K562 (cell line): ENCODE results near the gene NELFE. TPM values are rescaled to one million over a fixed set of nuclear protein-coding genes. Genes with fewer than 3 reads are reported as not detected.

Source experiments
- ATAC-seq: fragments of 200-7000 bp; cut with Tn5 transposase; 3 replicates; pipeline ENCODE4 v1.9.1; 2020; ENCODE audit warnings: moderate library complexity
- BruUV-seq: library from RNA; stranded (reverse); fragments of 400-500 nt; replicated peaks from 2 replicates; lab custom pipeline; 2021; lab: Mats Ljungman, UMichigan
- CTCF ChIA-PET: fragments of 300-600 bp; formaldehyde crosslinking; extraction: SDS; loops from one replicate; lab custom pipeline; 2021; ENCODE audit warnings: low intra/inter-chr PET ratio; lab: Yijun Ruan, JAX
- POLR2A ChIA-PET: fragments of 300-600, 350-650 bp; sonication (Branson Sonifier 250); formaldehyde crosslinking; extraction: SDS; loops from one replicate; lab custom pipeline; 2021; ENCODE audit warnings: antibody characterized with exemption, inconsistent platforms; lab: Yijun Ruan, JAX
- DNase-seq, 4 experiments: peaks; one replicate each; pipeline versions ENCODE4 v3.0.0 to v3.0.0-alpha.2; 2011 to 2018; ENCODE audit warnings: low spot score in 3 of 4, mixed read lengths in 3 of 4; ENCODE audit errors: extremely low read depth in 1 of 4
- FAIRE-seq: peaks from 2 replicates; lab custom pipeline; 2011; peaks lifted over from hg19 to GRCh38; lab: Jason Lieb, UNC
- H2AFZ ChIP-seq: 2 replicates; pipeline ENCODE4 v1.6.0; 2011; ENCODE audit warnings: low read depth, low read length, control low read depth, inconsistent platforms
- H3K27ac ChIP-seq: fragments of 200-600 bp; 3 replicates; pipeline ENCODE4 v1.8.0; 2011; ENCODE audit warnings: low read depth, mild to moderate bottlenecking, control low read depth, inconsistent platforms, low read length, moderate library complexity, mixed read lengths; ENCODE audit errors: extremely low read depth
- H3K27me3 ChIP-seq, 2 experiments: fragments of 300-600 bp in 1 of 2; 2 replicates in 1 of 2; 3 replicates in 1 of 2; pipeline versions ENCODE4 v1.6.0 to v1.8.0; 2011; ENCODE audit warnings: inconsistent platforms in 2 of 2, low read length in 2 of 2, mild to moderate bottlenecking in 1 of 2, mixed read lengths in 1 of 2, moderate library complexity in 1 of 2; ENCODE audit not compliant: control insufficient read depth in 2 of 2, insufficient read depth in 2 of 2
- H3K36me3 ChIP-seq: fragments of 300-600 bp; 3 replicates; pipeline ENCODE4 v1.8.0; 2011; ENCODE audit warnings: mild to moderate bottlenecking, low read length, inconsistent platforms; ENCODE audit not compliant: control insufficient read depth, insufficient read depth
- H3K4me1 ChIP-seq, 2 experiments: fragments of 200-600 bp in 1 of 2; replicated peaks in 1 of 2; 2 replicates in 1 of 2; 3 replicates in 1 of 2; pipeline versions ENCODE4 v1.5.1 to v1.8.0; 2011; ENCODE audit warnings: inconsistent platforms in 2 of 2, low read length in 2 of 2, mild to moderate bottlenecking in 1 of 2, mixed read lengths in 1 of 2, moderate library complexity in 1 of 2; ENCODE audit not compliant: control insufficient read depth in 2 of 2, insufficient read depth in 2 of 2
- H3K4me2 ChIP-seq: 2 replicates; pipeline ENCODE4 v1.6.1; 2011; ENCODE audit warnings: low read length, control low read depth, inconsistent platforms, mixed read lengths; ENCODE audit not compliant: insufficient read depth
- H3K4me3 ChIP-seq: fragments of 200-600 bp; sonication (generic), shearing (Covaris generic); 2 replicates; pipeline ENCODE4 v1.5.1; 2016; ENCODE audit warnings: control low read depth, inconsistent platforms
- H3K79me2 ChIP-seq: fragments of 200-600 bp; 3 replicates; pipeline ENCODE4 v1.8.0; 2011; ENCODE audit warnings: low read length, inconsistent platforms; ENCODE audit not compliant: control insufficient read depth, insufficient read depth
- H3K9ac ChIP-seq, 2 experiments: 2 replicates each; pipeline versions ENCODE4 v1.6.0 to v1.6.1; 2011; ENCODE audit warnings: low read depth in 2 of 2, low read length in 2 of 2, control low read depth in 1 of 2, inconsistent platforms in 1 of 2, mild to moderate bottlenecking in 1 of 2, mixed read lengths in 1 of 2; ENCODE audit not compliant: insufficient read depth in 1 of 2
- H3K9me1 ChIP-seq: one replicate; pipeline ENCODE4 v1.6.0; 2011; ENCODE audit warnings: inconsistent platforms, mild to moderate bottlenecking, low read length, moderate library complexity; ENCODE audit not compliant: control insufficient read depth, insufficient read depth
- H3K9me3 ChIP-seq: replicated peaks from 2 replicates; pipeline ENCODE4 v1.5.1; 2011; ENCODE audit warnings: low read depth, low read length, inconsistent platforms; ENCODE audit not compliant: control insufficient read depth, insufficient read depth
- H4K20me1 ChIP-seq: replicated peaks from 2 replicates; pipeline ENCODE4 v1.6.1; 2011; ENCODE audit warnings: low read length, inconsistent platforms, mixed read lengths; ENCODE audit not compliant: control insufficient read depth, insufficient read depth
- CSDE1 ChIP-seq, 2 experiments: fragments of 450-650 bp; IDR thresholded peaks; 2 replicates each; pipeline ENCODE4 v1.6.1; 2016; ENCODE audit warnings: mild to moderate bottlenecking in 1 of 2
- TOE1 ChIP-seq, 2 experiments: fragments of 450-650 bp in 1 of 2; sonication (generic) in 1 of 2; formaldehyde crosslinking in 1 of 2; IDR thresholded peaks; 2 replicates each; pipeline versions ENCODE4 v1.7.1 to v1.8.0; 2016 to 2022; ENCODE audit warnings: borderline replicate concordance in 2 of 2, mild to moderate bottlenecking in 2 of 2, antibody characterized with exemption in 1 of 2, inconsistent platforms in 1 of 2, low read depth in 1 of 2, missing genetic modification reagents in 1 of 2, moderate library complexity in 1 of 2
- ZBTB7A ChIP-seq: IDR thresholded peaks from 2 replicates; pipeline ENCODE4 v1.6.1; 2011; ENCODE audit warnings: low read depth, mild to moderate bottlenecking, low read length, moderate library complexity, borderline replicate concordance; ENCODE audit not compliant: control insufficient read depth
- ZNF282 ChIP-seq: sonication (generic); formaldehyde crosslinking; IDR thresholded peaks from 2 replicates; pipeline ENCODE4 v1.8.1; 2023; ENCODE audit warnings: missing genetic modification reagents
- ZNF507 ChIP-seq: conservative IDR thresholded peaks from 2 replicates; pipeline ENCODE4 v1.6.1; 2017; ENCODE audit warnings: missing genetic modification characterization, missing compliant biosample characterization
- ZNF830 ChIP-seq: fragments of 250-450 bp; sonication (Bioruptor Pico); IDR thresholded peaks from 2 replicates; pipeline ENCODE4 v1.5.0; 2021; ENCODE audit warnings: mild to moderate bottlenecking
- WGBS: fragments of 100-300 bp; shearing (Covaris generic); methylation state at CpG from one replicate; pipeline ENCODE4 v1.1.6; 2016; ENCODE audit warnings: low coverage, mixed read lengths; ENCODE audit not compliant: insufficient coverage; ENCODE audit errors: missing lambda C conversion rate; 5-methylcytosine and 5-hydroxymethylcytosine counted together
- in situ Hi-C: fragments of 300-500 bp; cut with MboI; formaldehyde crosslinking; loops from 4 replicates; pipeline ENCODE4 v1.15.0; 2018; ENCODE audit warnings: inconsistent platforms, mixed read lengths
- intact Hi-C: fragments of 100-400 bp; cut with micrococcal nuclease; formaldehyde crosslinking; loops from 2 replicates; pipeline ENCODE4 v1.14.2; 2022
- polyA plus RNA-seq, 8 experiments: library from polyadenylated mRNA; depleted of rRNA in 4 of 8; stranded (reverse) in 5 of 8; unstranded in 3 of 8; fragments of >200 nt; fragmentation: Nextera tagmentation in 2 of 8; fragmentation: Illumina TruSeq in 1 of 8; extraction: Ambion mirVana in 2 of 8; extraction: Trizol in 1 of 8; gene quantifications; 2 replicates each; pipeline versions ENCODE4 v1.2.1 to v1.2.3, GENCODE V29; 2011 to 2014; ENCODE audit warnings: inconsistent platforms in 1 of 8, missing spikeins in 1 of 8
- total RNA-seq, 7 experiments: library from RNA; depleted of rRNA in 6 of 7; stranded (reverse); fragments of >200 nt in 6 of 7; fragmentation: Illumina TruSeq in 2 of 7; extraction: Trizol in 2 of 7; gene quantifications; 2 replicates each; pipeline versions ENCODE4 v1.2.1 to v1.2.3, GENCODE V29; 2011 to 2021; ENCODE audit warnings: low replicate concordance in 1 of 7
- TF ChIP-seq, protein P1 (sequence below): sonication (generic); formaldehyde crosslinking; IDR thresholded peaks from 2 replicates; pipeline ENCODE4 v1.9.0; 2022; ENCODE audit warnings: mild to moderate bottlenecking, missing genetic modification reagents
- TF ChIP-seq, protein P2 (sequence below): fragments of 450-650 bp; formaldehyde crosslinking; IDR thresholded peaks from 2 replicates; pipeline ENCODE4 v1.4.0; 2022; ENCODE audit warnings: missing genetic modification characterization
- TF ChIP-seq, protein P3 (sequence below): sonication (generic); formaldehyde crosslinking; IDR thresholded peaks from 2 replicates; pipeline ENCODE4 v1.8.0; 2022; ENCODE audit warnings: mild to moderate bottlenecking, missing genetic modification reagents
- TF ChIP-seq, protein P4 (sequence below): fragments of 450-650 bp; IDR thresholded peaks from one replicate; pipeline ENCODE4 v1.6.1; 2018; ENCODE audit warnings: mild to moderate bottlenecking, moderate library complexity; ENCODE audit not compliant: partially characterized antibody
- TF ChIP-seq, protein P5 (sequence below): sonication (generic); formaldehyde crosslinking; IDR thresholded peaks from 2 replicates; pipeline ENCODE4 v1.9.0; 2022; ENCODE audit warnings: mild to moderate bottlenecking, missing genetic modification reagents

The NELFE gene
- total and polyA plus RNA-seq, 9 of the 15 experiments (the other 6 are each of a cell fraction or from before 2014, with no cell fraction given), result 15.2 to 157 (median 91.5) TPM

DNA sequence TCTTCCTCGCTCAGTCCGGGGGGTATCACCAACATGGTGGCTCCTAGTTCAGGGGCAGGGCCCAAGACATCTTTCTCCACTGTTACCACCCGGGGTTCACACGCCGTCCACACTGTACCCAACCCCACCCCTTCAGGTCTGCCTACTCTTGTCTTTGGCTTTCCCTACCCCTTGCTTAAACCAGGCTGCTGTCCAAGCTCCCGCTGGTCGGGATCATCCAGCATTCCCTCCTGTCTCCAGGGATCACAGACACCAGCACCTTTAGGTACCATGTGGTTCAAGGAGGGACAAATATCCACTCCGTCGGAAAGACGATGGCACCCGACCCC is 395 bp downstream of the NELFE start (continued):
- TF ChIP-seq, protein P1, sequence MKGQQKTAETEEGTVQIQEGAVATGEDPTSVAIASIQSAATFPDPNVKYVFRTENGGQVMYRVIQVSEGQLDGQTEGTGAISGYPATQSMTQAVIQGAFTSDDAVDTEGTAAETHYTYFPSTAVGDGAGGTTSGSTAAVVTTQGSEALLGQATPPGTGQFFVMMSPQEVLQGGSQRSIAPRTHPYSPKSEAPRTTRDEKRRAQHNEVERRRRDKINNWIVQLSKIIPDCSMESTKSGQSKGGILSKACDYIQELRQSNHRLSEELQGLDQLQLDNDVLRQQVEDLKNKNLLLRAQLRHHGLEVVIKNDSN (CRISPR knock-in tag), result peak; percentile 27
- TF ChIP-seq, protein P2, sequence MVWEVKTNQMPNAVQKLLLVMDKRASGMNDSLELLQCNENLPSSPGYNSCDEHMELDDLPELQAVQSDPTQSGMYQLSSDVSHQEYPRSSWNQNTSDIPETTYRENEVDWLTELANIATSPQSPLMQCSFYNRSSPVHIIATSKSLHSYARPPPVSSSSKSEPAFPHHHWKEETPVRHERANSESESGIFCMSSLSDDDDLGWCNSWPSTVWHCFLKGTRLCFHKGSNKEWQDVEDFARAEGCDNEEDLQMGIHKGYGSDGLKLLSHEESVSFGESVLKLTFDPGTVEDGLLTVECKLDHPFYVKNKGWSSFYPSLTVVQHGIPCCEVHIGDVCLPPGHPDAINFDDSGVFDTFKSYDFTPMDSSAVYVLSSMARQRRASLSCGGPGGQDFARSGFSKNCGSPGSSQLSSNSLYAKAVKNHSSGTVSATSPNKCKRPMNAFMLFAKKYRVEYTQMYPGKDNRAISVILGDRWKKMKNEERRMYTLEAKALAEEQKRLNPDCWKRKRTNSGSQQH, result no peak
- TF ChIP-seq ZNF507 (tag) (no peak), ZNF830 (CRISPR knock-in tag) (no peak), ZNF282 (CRISPR knock-in tag) (no peak)

DNA sequence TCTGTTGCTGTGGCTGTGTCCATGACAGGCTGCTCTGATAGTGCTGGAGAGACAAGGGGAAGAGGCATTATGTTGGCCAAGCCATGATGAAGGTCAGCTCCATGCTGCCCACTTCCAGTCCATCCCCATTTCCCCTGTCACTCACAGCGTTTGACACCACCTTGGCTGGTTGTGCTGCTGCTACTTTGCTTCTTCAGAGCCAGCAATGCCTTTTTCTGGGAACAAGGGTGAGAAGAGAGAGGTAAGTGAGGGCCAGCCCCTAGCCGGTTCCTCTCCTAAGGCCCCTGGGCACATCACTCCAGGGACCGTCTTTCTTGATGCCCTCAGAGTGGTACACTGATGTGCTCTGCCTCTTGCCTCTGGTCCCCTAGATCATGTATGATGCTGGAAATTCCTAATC is 2.0 kb downstream of the NELFE start:
- H3K9ac ChIP-seq, result peak overlapping the region in 1 of 2 experiments; percentile 8; a peak in 1 of 4 replicates
- ATAC-seq, result no peak
- 91% methylated on average over 3 of the region's 3 CpGs for WGBS
- no peak for DNase-seq
- H3K4me3 ChIP-seq, result no peak overlapping the region
- peaks cover 40% of the 10 kb centered on the region for H3K79me2 ChIP-seq
- H3K27ac ChIP-seq, result no peak overlapping the region
- no peak for FAIRE-seq
- H3K4me1 ChIP-seq, result peaks cover 4 to 17% of the 10 kb centered on the region in 2 experiments; a peak in 4 of 5 replicates
- in situ Hi-C loops (loop anchor here (10.0 kb wide), 1 partner anchor 88 kb away; no protein-coding TSS in a partner anchor), intact Hi-C loops (loop anchor here (5.0 kb wide), 1 partner anchor 39 kb away; no protein-coding TSS in a partner anchor)
- CTCF ChIA-PET, result no interaction called here
- H3K9me3 ChIP-seq, result no peaks in the 10 kb centered on the region
- peaks cover 74% of the 10 kb centered on the region for H3K36me3 ChIP-seq
- no peaks in the 10 kb centered on the region for H3K9me1 ChIP-seq
- H3K27me3 ChIP-seq, result no peaks in the 10 kb centered on the region
- BruUV-seq, result no TSS peak
- no peaks in the 10 kb centered on the region for H4K20me1 ChIP-seq
- no peak overlapping the region for H3K4me2 ChIP-seq
- POLR2A ChIA-PET, result interaction anchor here (0.6 to 4.8 kb wide), 5 partner anchors 11 to 292 kb away, joined by 3 to 74 read pairs (median 5); partner anchors contain the start of genes CFB, DXO, GPANK1 and HSPA1A
- no peak overlapping the region for H2AFZ ChIP-seq
- no peak for TF ChIP-seq TOE1 (IDR thresholded peaks at IDR 0.05; ENCODE audit: borderline replicate concordance)
- TF ChIP-seq TOE1 (CRISPR knock-in tag; IDR thresholded peaks at IDR 0.05; ENCODE audit: borderline replicate concordance, low read depth), result peak; percentile 72; the same call in 1 of the 2 replicates
- TF ChIP-seq, protein P3, sequence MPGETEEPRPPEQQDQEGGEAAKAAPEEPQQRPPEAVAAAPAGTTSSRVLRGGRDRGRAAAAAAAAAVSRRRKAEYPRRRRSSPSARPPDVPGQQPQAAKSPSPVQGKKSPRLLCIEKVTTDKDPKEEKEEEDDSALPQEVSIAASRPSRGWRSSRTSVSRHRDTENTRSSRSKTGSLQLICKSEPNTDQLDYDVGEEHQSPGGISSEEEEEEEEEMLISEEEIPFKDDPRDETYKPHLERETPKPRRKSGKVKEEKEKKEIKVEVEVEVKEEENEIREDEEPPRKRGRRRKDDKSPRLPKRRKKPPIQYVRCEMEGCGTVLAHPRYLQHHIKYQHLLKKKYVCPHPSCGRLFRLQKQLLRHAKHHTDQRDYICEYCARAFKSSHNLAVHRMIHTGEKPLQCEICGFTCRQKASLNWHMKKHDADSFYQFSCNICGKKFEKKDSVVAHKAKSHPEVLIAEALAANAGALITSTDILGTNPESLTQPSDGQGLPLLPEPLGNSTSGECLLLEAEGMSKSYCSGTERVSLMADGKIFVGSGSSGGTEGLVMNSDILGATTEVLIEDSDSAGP (CRISPR knock-in tag), result 0 out of 2 replicates have a peak, but pooled peaks have one; percentile 19
- TF ChIP-seq CSDE1 (IDR thresholded peaks at IDR 0.05), result no peak
- no peak for TF ChIP-seq ZBTB7A
- TF ChIP-seq, protein P4, sequence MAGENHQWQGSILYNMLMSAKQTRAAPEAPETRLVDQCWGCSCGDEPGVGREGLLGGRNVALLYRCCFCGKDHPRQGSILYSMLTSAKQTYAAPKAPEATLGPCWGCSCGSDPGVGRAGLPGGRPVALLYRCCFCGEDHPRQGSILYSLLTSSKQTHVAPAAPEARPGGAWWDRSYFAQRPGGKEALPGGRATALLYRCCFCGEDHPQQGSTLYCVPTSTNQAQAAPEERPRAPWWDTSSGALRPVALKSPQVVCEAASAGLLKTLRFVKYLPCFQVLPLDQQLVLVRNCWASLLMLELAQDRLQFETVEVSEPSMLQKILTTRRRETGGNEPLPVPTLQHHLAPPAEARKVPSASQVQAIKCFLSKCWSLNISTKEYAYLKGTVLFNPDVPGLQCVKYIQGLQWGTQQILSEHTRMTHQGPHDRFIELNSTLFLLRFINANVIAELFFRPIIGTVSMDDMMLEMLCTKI, result no peak
- TF ChIP-seq, protein P5, sequence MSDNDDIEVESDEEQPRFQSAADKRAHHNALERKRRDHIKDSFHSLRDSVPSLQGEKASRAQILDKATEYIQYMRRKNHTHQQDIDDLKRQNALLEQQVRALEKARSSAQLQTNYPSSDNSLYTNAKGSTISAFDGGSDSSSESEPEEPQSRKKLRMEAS (CRISPR knock-in tag), result peak; percentile 19; the same call in 1 of the 2 replicates
